Measurements from ENCODE around the gene ABHD16A. TPM values are rescaled to one million over a fixed set of nuclear protein-coding genes. Genes with fewer than 3 reads are reported as not detected.

Gene ABHD16A
- total RNA-seq, 2 experiments from 2014 or later = 28.6 to 32.7 TPM

GRCh38 chr6:31669676-31670075 lies 33.4 kb downstream of the ABHD16A start, which contains the start of gene LY6G5B:
Gene LY6G5B, plus strand, starts transcription at chr6:31669976. Its CDS starts 975 bp downstream, at chr6:31670951.
- intact Hi-C loops (cut with micrococcal nuclease; ENCODE audit: unreplicated experiment) = no loop called here
- POLR2A ChIA-PET = interaction anchor here (0.9 kb wide), 1 partner anchor 35 kb away, joined by 3 read pairs; no protein-coding TSS in a partner anchor
- CTCF ChIA-PET (ENCODE audit: unreplicated experiment) = no interaction called here

DNA sequence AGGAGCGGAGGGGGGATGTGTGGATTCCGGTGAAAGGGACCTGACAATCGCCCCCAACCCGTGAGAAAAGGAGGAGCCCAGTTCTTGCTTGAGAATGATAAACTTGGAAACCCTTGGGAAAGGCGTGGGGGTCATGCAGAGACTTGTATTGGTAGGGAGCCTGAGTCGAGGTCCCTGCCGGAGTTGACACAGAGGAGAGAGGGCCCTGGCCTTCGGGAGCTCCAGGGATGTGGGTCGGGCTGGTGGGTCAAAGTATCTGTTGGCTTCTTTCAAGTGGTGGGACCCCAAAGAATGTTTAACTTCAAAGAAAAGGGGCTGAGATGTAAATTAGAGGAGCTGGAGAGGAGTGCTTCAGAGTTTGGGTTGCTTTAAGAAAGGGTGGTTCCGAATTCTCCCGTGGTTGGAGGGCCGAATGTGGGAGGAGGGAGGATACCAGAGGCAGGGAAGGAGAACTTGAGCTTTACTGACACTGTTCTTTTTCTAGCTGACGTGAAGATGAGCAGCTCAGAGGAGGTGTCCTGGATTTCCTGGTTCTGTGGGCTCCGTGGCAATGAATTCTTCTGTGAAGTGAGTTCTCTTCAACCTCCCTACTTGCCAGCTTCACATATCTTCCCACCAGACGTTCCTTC lies 36.7 kb downstream of the ABHD16A start:
- Histone ChIP-seq H3K9me3 (ENCODE audit: low read length) (no peaks in the 10 kb centered on the region), H3K9me2 (ENCODE audit: insufficient read depth, low read length) (no peaks in the 10 kb centered on the region), H3K4me3 (ENCODE audit: low read depth, low read length, poor library complexity, severe bottlenecking) (peak overlapping the region; percentile 99), H3K4me2 (ENCODE audit: low read length) (peak overlapping the region; percentile 90), H4K20me1 (ENCODE audit: insufficient read depth, low read length) (0 out of 2 replicates have a peak, but pooled peaks cover 3% of the 10 kb centered on the region), H3K4me1 (ENCODE audit: insufficient read depth, low read length, poor library complexity, severe bottlenecking) (peaks cover 36% of the 10 kb centered on the region), H2AFZ (ENCODE audit: low read length) (no peak overlapping the region), H3K36me3 (ENCODE audit: insufficient read depth, low read length) (peaks cover 76% of the 10 kb centered on the region), H3K79me2 (ENCODE audit: insufficient read depth, low read depth, low read length) (peaks cover 54% of the 10 kb centered on the region), H3K27ac (ENCODE audit: low read depth, low read length, poor library complexity, severe bottlenecking) (peak overlapping the region; percentile 90)
- DNase-seq (ENCODE audit: low spot score) = no peak
- CTCF ChIA-PET (ENCODE audit: unreplicated experiment) = no interaction called here
- intact Hi-C loops (cut with micrococcal nuclease; ENCODE audit: unreplicated experiment) = no loop called here
- TF ChIP-seq EZH2phosphoT487 (IDR thresholded peaks at IDR 0.05; ENCODE audit: borderline replicate concordance, low read depth, low read length) (no peak), CTCF (conservative IDR thresholded peaks at IDR 0.05; ENCODE audit: low read length) (no peak)
- POLR2A ChIA-PET = interaction anchor here (0.7 to 0.9 kb wide), 2 partner anchors 13 to 37 kb away, joined by 3 read pairs; partner anchors contain the start of gene ABHD16A
- BruUV-seq (replicated peaks) = no TSS peak

More at GRCh38 chr6:31669676-31670075, 33.4 kb downstream of the ABHD16A start, which contains the start of gene LY6G5B:
- no peak within 1 kb of the TSS for H2AFZ ChIP-seq (ENCODE audit: low read length)
- H3K4me2 ChIP-seq (ENCODE audit: low read length) = no peak within 1 kb of the TSS
- no peaks in the 10 kb centered on the region for H3K9me3 ChIP-seq (ENCODE audit: low read length)
- H3K4me1 ChIP-seq (ENCODE audit: insufficient read depth, low read length, poor library complexity, severe bottlenecking) = peaks cover 11% of the 10 kb centered on the region
- 0 out of 2 replicates have a peak, but pooled peaks cover 3% of the 10 kb centered on the region for H4K20me1 ChIP-seq (ENCODE audit: insufficient read depth, low read length)
- TF ChIP-seq EZH2phosphoT487 (IDR thresholded peaks at IDR 0.05; ENCODE audit: borderline replicate concordance, low read depth, low read length) = no peak
- TF ChIP-seq CTCF (conservative IDR thresholded peaks at IDR 0.05; ENCODE audit: low read length) = no peak
- H3K4me3 ChIP-seq (ENCODE audit: low read depth, low read length, poor library complexity, severe bottlenecking) = no peak within 1 kb of the TSS
- H3K27ac ChIP-seq (ENCODE audit: low read depth, low read length, poor library complexity, severe bottlenecking) = no peak within 1 kb of the TSS
- H3K79me2 ChIP-seq (ENCODE audit: insufficient read depth, low read depth, low read length) = peaks cover 30% of the 10 kb centered on the region
- H3K9me2 ChIP-seq (ENCODE audit: insufficient read depth, low read length) = no peaks in the 10 kb centered on the region
- H3K36me3 ChIP-seq (ENCODE audit: insufficient read depth, low read length) = peaks cover 74% of the 10 kb centered on the region
- BruUV-seq (replicated peaks) = no TSS peak
- no peak for DNase-seq (ENCODE audit: low spot score)

Measured in OCI-LY7 (cell line).